H9 (cell line): ENCODE data around the gene NRP1. TPM values are rescaled to one million over a fixed set of nuclear protein-coding genes. Genes with fewer than 3 reads are reported as not detected.

Source experiments
- DNase-seq: peaks from one replicate; pipeline ENCODE4 v3.0.0-alpha.2; 2017
- H2AFZ ChIP-seq: one replicate; pipeline ENCODE4 v1.6.1; 2013; ENCODE audit warnings: mild to moderate bottlenecking, low read length, control low read depth, moderate library complexity
- H2AK5ac ChIP-seq: 2 replicates; pipeline ENCODE4 v1.6.1; 2013; ENCODE audit warnings: low read length, control low read depth, mixed read lengths; ENCODE audit not compliant: insufficient read length
- H2BK120ac ChIP-seq: one replicate; pipeline ENCODE4 v1.6.1; 2013; ENCODE audit warnings: low read depth, mild to moderate bottlenecking, low read length, control low read depth, inconsistent platforms; ENCODE audit not compliant: poor library complexity, severe bottlenecking
- H2BK12ac ChIP-seq: 2 replicates; pipeline ENCODE4 v1.6.1; 2013; ENCODE audit warnings: low read length, control low read depth, mixed read lengths, low read depth; ENCODE audit not compliant: insufficient read length
- H2BK15ac ChIP-seq: 2 replicates; pipeline ENCODE4 v1.6.1; 2013; ENCODE audit warnings: low read depth, low read length, control low read depth
- H2BK20ac ChIP-seq: one replicate; pipeline ENCODE4 v1.6.1; 2013; ENCODE audit warnings: low read depth, mild to moderate bottlenecking, low read length, control low read depth, inconsistent platforms; ENCODE audit not compliant: poor library complexity, severe bottlenecking
- H2BK5ac ChIP-seq: 2 replicates; pipeline ENCODE4 v1.6.1; 2013; ENCODE audit warnings: low read length, control low read depth, mixed read lengths; ENCODE audit not compliant: insufficient read length
- H3K14ac ChIP-seq: 2 replicates; pipeline ENCODE4 v1.6.1; 2013; ENCODE audit warnings: low read length, control low read depth; ENCODE audit not compliant: insufficient read depth
- H3K18ac ChIP-seq: 2 replicates; pipeline ENCODE4 v1.6.1; 2013; ENCODE audit warnings: low read depth, mild to moderate bottlenecking, mixed read lengths, low read length, control low read depth; ENCODE audit not compliant: insufficient read length
- H3K23ac ChIP-seq: 2 replicates; pipeline ENCODE4 v1.6.1; 2013; ENCODE audit warnings: low read length, control low read depth, mixed read lengths, low read depth; ENCODE audit not compliant: insufficient read length
- H3K23me2 ChIP-seq: 2 replicates; pipeline ENCODE4 v1.6.1; 2013; ENCODE audit warnings: low read depth, mild to moderate bottlenecking, mixed read lengths, low read length, control low read depth; ENCODE audit not compliant: insufficient read length, poor library complexity, severe bottlenecking
- H3K27ac ChIP-seq: 2 replicates; pipeline ENCODE4 v1.5.1; 2013; ENCODE audit warnings: low read length, control low read depth, mixed read lengths, low read depth; ENCODE audit not compliant: insufficient read length
- H3K27me3 ChIP-seq: 2 replicates; pipeline ENCODE4 v1.6.1; 2013; ENCODE audit warnings: low read length, control low read depth, inconsistent platforms; ENCODE audit not compliant: insufficient read depth
- H3K4ac ChIP-seq: 2 replicates; pipeline ENCODE4 v1.6.1; 2013; ENCODE audit warnings: low read depth, mild to moderate bottlenecking, control low read depth, inconsistent platforms, low read length, moderate library complexity
- H3K4me1 ChIP-seq: 2 replicates; pipeline ENCODE4 v1.6.1; 2013; ENCODE audit warnings: low read length, control low read depth, inconsistent platforms; ENCODE audit not compliant: insufficient read depth
- H3K4me2 ChIP-seq: 2 replicates; pipeline ENCODE4 v1.6.1; 2013; ENCODE audit warnings: low read length, control low read depth, mixed read lengths; ENCODE audit not compliant: insufficient read length, insufficient read depth
- H3K56ac ChIP-seq: 2 replicates; pipeline ENCODE4 v1.6.1; 2013; ENCODE audit warnings: low read depth, mild to moderate bottlenecking, mixed read lengths, low read length, control low read depth; ENCODE audit not compliant: insufficient read length
- H3K79me1 ChIP-seq: 2 replicates; pipeline ENCODE4 v1.6.1; 2013; ENCODE audit warnings: low read depth, mild to moderate bottlenecking, moderate library complexity, low read length, control low read depth, inconsistent platforms; ENCODE audit not compliant: insufficient read depth, poor library complexity, severe bottlenecking
- H3K79me2 ChIP-seq: 2 replicates; pipeline ENCODE4 v1.6.1; 2013; ENCODE audit warnings: low read length, control low read depth, inconsistent platforms; ENCODE audit not compliant: insufficient read depth
- H3K9ac ChIP-seq: 2 replicates; pipeline ENCODE4 v1.6.1; 2013; ENCODE audit warnings: low read length, control low read depth, mixed read lengths; ENCODE audit not compliant: insufficient read length; ENCODE audit errors: extremely low read depth
- H3K9me3 ChIP-seq: one replicate; pipeline ENCODE4 v1.6.1; 2013; ENCODE audit warnings: low read depth, low read length, inconsistent platforms; ENCODE audit not compliant: control insufficient read depth
- H3T11ph ChIP-seq: one replicate; pipeline ENCODE4 v1.6.1; 2013; ENCODE audit warnings: mild to moderate bottlenecking, low read length, control low read depth, inconsistent platforms
- H4K20me1 ChIP-seq: one replicate; pipeline ENCODE4 v1.6.1; 2013; ENCODE audit not compliant: control insufficient read depth, insufficient read length, insufficient read depth
- H4K5ac ChIP-seq: 2 replicates; pipeline ENCODE4 v1.6.1; 2013; ENCODE audit warnings: low read depth, mild to moderate bottlenecking, mixed read lengths, low read length, control low read depth; ENCODE audit not compliant: insufficient read length
- H4K8ac ChIP-seq: replicated peaks from 2 replicates; pipeline ENCODE4 v1.6.1; 2013; ENCODE audit warnings: low read length, control low read depth, mixed read lengths, low read depth; ENCODE audit not compliant: insufficient read length
- H4K91ac ChIP-seq: 2 replicates; pipeline ENCODE4 v1.6.1; 2013; ENCODE audit warnings: low read depth, mild to moderate bottlenecking, moderate library complexity, mixed read lengths, low read length, control low read depth; ENCODE audit not compliant: insufficient read length
- H3K27ac Mint-ChIP-seq, 3 experiments: 2 replicates in 2 of 3; 3 replicates in 1 of 3; pipeline ENCODE4 v1.8.0; 2020 to 2021; ENCODE audit warnings: mixed read lengths in 3 of 3, mild to moderate bottlenecking in 1 of 3, moderate library complexity in 1 of 3
- H3K27me3 Mint-ChIP-seq: 2 replicates; pipeline ENCODE4 v1.8.0; 2021; ENCODE audit warnings: low read depth, mild to moderate bottlenecking, moderate library complexity, mixed read lengths
- H3K36me3 Mint-ChIP-seq, 3 experiments: 2 replicates in 2 of 3; 3 replicates in 1 of 3; pipeline ENCODE4 v1.8.0; 2020 to 2021; ENCODE audit warnings: low read depth in 3 of 3, mixed read lengths in 3 of 3; ENCODE audit not compliant: insufficient read depth in 1 of 3
- H3K4me1 Mint-ChIP-seq, 2 experiments: 2 replicates each; pipeline ENCODE4 v1.8.0; 2020; ENCODE audit warnings: mixed read lengths in 2 of 2
- H3K4me3 Mint-ChIP-seq, 2 experiments: 2 replicates in 1 of 2; 3 replicates in 1 of 2; pipeline ENCODE4 v1.8.0; 2020 to 2021; ENCODE audit warnings: mild to moderate bottlenecking in 2 of 2, mixed read lengths in 2 of 2, moderate library complexity in 1 of 2
- H3K9me3 Mint-ChIP-seq, 2 experiments: 2 replicates in 1 of 2; 3 replicates in 1 of 2; pipeline ENCODE4 v1.8.0; 2020; ENCODE audit warnings: mild to moderate bottlenecking in 2 of 2, mixed read lengths in 2 of 2, moderate library complexity in 1 of 2
- CTCF ChIP-seq: fragments of 200-600 bp; sonication (generic); conservative IDR thresholded peaks from 3 replicates; pipeline ENCODE4 v1.8.0; 2021; ENCODE audit warnings: antibody characterized with exemption, mild to moderate bottlenecking
- WGBS: extraction: QIAGEN DNeasy Blood & Tissue Kit; methylation state at CpG from one replicate; pipeline ENCODE4 v1.1.7; 2013; ENCODE audit warnings: missing lambda C conversion rate, low lambda C conversion rate, mixed read lengths; ENCODE audit not compliant: insufficient read length; ENCODE audit errors: extremely low coverage; 5-methylcytosine and 5-hydroxymethylcytosine counted together
- total RNA-seq: library from RNA; stranded (reverse); gene quantifications from 2 replicates; pipeline ENCODE4 v1.2.1, GENCODE V29; 2021

NRP1 gene
- total RNA-seq, 1 experiment from 2014 or later, result 4.6 TPM

- no peaks in the 10 kb centered on the region for H3K36me3 Mint-ChIP-seq
- H3K9ac ChIP-seq, result no peak overlapping the region
These were observed 95.2 kb downstream of the NRP1 start for GRCh38 chr10:33239257-33239656.

More at GRCh38 chr10:33239257-33239656, 95.2 kb downstream of the NRP1 start:
- H3T11ph ChIP-seq, result no peak overlapping the region
- Mint-ChIP-seq H3K27ac (no peak overlapping the region), H3K27me3 (no peaks in the 10 kb centered on the region), H3K4me1 (peaks cover 8% of the 10 kb centered on the region in 2 experiments; a peak in 2 of 4 replicates), H3K4me3 (no peak overlapping the region), H3K9me3 (no peaks in the 10 kb centered on the region)
- no peak overlapping the region for H3K27ac ChIP-seq
- no peaks in the 10 kb centered on the region for H3K79me1 ChIP-seq
- no peak for TF ChIP-seq CTCF
- no peak overlapping the region for H4K8ac ChIP-seq
- no peak overlapping the region for H3K4me2 ChIP-seq
- no peaks in the 10 kb centered on the region for H3K4me1 ChIP-seq
- WGBS, result no CpG with 5 or more reads among the region's 2 CpGs
- H3K23me2 ChIP-seq, result no peaks in the 10 kb centered on the region
- H2BK5ac ChIP-seq, result no peak overlapping the region
- H3K79me2 ChIP-seq, result no peaks in the 10 kb centered on the region
- H2BK20ac ChIP-seq, result no peak overlapping the region
- H2BK12ac ChIP-seq, result no peak overlapping the region
- no peak overlapping the region for H2BK120ac ChIP-seq
- H3K4ac ChIP-seq, result no peak overlapping the region
- no peak overlapping the region for H2AK5ac ChIP-seq
- no peak overlapping the region for H3K56ac ChIP-seq
- no peak overlapping the region for H3K18ac ChIP-seq
- H3K27me3 ChIP-seq, result no peaks in the 10 kb centered on the region
- H4K91ac ChIP-seq, result no peak overlapping the region
- H4K5ac ChIP-seq, result no peak overlapping the region
- no peak overlapping the region for H3K23ac ChIP-seq
- no peak overlapping the region for H3K14ac ChIP-seq
- no peaks in the 10 kb centered on the region for H3K9me3 ChIP-seq
- H4K20me1 ChIP-seq, result no peaks in the 10 kb centered on the region
- H2BK15ac ChIP-seq, result no peak overlapping the region
- H2AFZ ChIP-seq, result no peak overlapping the region
- DNase-seq, result no peak
